K562 treated with DMSO at 1 percent for 48 hours (cell line): ENCODE measurements around the gene MZF1. TPM values are rescaled to one million over a fixed set of nuclear protein-coding genes. Genes with fewer than 3 reads are reported as not detected.

Source experiments
- total RNA-seq: library from RNA; unstranded; fragments of 300-600 nt; gene quantifications from 2 replicates; pipeline ENCODE4 v1.2.3, GENCODE V29; 2022; ENCODE audit warnings: low replicate concordance; ENCODE audit errors: extremely low read depth

Gene MZF1
- not detected in 2 replicates for total RNA-seq

DNA sequence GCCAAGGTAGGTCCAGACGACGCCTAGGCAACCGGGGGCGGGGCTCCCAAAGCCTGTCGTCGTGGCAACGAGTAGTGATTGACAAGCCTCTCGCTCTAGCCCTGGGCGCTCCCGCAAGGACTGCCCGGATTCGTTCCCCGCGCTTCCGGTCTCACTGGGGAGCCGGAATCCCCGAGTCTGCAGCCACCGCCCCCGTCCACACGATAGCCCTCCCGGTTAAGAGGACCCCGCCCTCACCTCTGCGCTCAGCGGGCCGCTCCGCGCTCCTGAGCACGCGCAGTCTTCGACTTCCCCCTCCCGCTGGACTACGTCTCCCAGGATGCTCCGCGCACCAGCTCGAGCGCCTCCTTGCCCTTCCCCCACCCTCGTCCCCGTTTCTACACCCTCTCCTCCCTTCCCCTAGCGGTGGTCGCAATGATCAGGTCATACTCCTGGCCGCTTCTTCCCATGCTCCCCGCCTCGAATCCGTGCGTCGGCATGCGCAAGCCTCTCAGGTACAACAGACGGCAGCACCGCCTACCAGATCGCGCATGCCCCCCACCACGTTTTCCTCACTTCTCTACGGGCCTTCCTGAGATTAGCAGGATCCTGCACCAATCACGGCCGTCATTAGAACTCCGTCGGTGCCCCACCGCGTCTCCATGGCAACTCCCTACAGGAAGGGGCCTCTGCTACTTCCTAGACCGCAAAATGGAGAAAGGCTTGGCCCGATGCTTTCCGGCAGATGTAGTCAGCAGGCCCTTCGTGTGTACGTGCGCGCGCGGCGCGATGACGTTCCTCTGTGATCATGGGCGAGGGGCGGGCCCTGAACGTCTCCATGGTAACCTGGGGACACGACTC, at the start of gene MZF1:
TSS of gene MZF1 (minus strand) at position 518 of the 840 bp plus-strand sequence. CDS start 1,946 bp downstream, outside the sequence.

DNA sequence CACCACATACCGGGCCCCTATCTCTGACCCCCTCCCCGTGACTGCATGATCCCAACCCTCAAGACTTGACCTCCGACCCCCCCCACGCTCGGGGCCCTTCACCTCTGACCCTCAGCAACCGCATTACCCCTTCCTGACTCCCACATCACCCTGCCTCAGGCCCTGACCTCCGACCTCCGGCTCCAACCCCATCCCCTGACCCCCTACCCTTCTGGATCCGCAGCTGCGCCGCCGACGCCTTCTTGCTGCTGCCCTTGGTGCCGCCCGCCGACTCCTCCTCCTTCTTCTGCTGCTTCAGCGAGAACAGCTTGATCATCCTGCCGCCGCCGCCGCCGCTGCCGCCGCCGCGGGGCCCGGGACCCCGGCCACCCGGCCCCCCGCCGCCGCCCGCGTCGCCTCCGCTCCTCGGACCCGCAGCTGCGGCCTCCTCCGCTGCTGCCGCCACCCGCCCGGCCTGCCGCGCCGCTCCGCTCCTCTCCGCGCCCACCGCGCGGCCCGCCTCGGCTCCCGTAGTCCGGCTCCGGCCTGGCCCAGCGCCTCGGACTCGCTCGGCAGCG, 15.0 kb downstream of the MZF1 start, which contains the start of gene UBE2M:
TSS of gene UBE2M (minus strand) at position 546 of the 557 bp plus-strand sequence. CDS start at position 316, 230 bp downstream.

DNA sequence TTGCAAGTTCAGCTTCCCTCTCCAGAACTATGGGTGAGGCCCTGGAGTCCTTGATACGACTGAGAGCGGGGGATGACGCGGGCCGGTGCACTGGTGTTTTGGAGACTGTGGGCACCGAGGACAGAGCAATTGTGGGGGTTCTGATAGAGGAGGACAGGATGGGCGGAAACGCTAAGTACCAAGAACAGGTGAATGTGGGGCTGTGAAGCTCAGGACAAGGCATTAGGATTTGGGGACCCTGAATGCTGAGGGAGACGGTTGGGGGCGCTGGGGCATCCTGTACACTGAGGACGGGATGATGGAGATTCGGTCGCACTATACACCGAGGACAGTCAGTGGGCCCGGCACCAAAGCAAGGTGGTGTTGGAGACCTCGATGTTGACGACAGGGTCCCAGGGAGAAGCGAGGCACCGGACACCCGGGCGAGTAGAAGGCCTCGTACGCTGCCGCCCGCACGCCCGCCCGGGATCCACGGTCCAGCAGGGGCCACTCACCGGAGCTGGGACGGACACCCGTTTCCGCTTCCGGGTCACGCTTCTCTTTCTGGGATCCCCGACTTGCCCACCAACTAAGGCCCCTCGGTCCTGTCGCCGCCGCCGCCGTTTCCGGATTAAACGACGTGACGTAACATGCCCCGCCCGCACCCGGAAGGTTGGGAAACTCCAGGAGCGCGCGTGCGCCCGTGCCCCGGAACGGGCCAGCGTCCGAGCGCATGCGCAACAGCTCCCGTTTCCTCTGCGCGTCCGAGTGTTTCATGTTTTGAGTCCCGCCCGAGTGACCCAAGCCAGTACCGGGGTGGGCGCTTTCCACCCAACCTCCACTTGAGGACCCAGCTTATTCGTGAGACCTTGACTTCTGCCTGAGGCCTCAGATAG, 18.4 kb downstream of the MZF1 start, which contains the start of gene CHMP2A:
TSS of gene CHMP2A (minus strand) at position 612 of the 875 bp plus-strand sequence. CDS start 893 bp downstream, outside the sequence.

DNA sequence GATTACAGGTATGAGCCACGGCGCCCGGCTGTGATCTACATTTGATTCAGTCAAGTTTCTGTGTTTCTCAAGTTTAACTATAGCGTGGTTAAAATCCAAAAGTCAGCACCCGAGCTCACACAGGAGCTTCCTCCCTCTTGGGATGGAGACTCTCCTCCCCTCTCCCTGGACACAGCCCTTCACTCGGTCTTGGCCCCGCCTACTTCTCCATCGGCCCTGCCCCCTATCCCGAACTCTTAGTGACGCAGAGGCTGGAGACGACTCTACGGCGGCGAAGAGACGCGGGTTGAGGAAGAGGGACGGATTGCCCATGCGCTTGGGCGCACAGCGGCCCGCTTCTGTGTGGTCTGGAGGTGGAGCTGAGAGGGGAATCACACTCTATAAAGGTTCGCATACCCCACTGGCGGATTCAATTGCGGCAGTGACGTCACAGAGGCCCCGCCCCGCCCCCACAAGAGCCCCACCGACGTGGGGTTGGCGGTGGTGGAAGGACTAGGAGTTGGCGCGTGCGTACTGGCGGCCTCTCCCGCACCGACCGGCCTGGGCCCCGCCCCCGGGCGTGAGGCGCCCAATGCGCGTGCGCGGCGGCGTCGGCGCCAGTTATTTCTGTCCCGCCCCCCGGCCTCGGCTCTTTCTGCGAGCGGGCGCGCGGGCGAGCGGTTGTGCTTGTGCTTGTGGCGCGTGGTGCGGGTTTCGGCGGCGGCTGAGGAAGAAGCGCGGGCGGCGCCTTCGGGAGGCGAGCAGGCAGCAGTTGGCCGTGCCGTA, 29.1 kb downstream of the MZF1 start, which contains the start of gene TRIM28:
TSS of gene TRIM28 (plus strand) at position 239 of the 765 bp plus-strand sequence. CDS start 694 bp downstream, outside the sequence.

DNA sequence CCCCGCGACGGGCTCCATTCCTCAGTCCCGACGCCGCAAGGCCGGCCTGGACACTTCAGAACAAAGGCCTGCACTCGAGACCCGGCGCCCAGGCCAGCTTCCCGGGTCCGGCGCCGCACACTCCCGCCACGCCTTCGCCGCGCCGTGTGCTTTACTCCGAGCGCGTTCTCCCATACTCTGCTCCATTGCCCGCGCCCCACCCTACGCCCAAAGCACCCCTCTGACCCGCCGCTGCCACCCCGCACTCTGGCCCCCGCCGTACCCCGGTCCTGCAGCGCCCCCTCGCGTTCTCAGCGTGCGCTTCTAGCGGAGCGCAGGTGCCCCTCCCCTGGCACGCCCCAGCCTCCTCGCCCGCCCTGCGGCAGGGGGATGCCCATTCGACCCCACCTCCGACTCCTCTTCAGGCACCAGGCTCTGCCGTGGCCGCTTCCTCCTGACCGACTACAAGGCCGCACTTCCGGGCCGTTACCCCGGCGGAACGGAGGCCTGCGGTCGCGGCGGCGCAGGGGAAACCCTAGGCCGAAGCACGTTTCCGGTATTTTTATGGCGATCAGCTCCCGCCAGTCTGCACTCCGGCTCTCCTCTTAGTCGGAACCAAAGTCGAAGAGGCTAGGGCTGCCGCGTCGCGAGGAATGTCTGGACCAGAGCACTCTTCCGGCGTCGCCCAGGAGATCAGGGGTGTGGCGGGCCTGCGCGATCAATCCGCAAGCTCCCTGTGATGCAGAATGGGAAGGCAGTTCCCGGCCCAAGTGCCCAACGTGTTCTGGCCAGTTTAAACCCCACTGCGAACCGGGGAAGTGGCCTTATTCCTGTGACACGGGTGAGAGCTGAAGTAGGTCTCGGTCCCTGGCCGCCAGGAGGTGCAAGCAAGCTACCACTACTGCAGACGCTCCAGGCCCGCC, 53.5 kb downstream of the MZF1 start, which contains the start of gene ZBTB45:
TSS of gene ZBTB45 (minus strand) at position 456 of the 902 bp plus-strand sequence. CDS start 2,137 bp downstream, outside the sequence.

Other genes with a start within 250 kb of the MZF1 start
- not detected in 2 replicates for gene ZSCAN22, start 246.3 kb downstream of the MZF1 start, total RNA-seq
- not detected in 2 replicates for gene A1BG, start 219.8 kb downstream of the MZF1 start, total RNA-seq
- not detected in 2 replicates for gene ZNF497, start 210.6 kb downstream of the MZF1 start, total RNA-seq
- not detected in 2 replicates for gene ZNF837, start 192.3 kb downstream of the MZF1 start, total RNA-seq
- gene RPS5, start 186.1 kb downstream of the MZF1 start, total RNA-seq = 2,923 and 3,134 TPM in 2 replicates
- gene RNF225, start 177.7 kb downstream of the MZF1 start, total RNA-seq = not detected in 2 replicates
- not detected in 2 replicates for gene ZNF584, start 164.7 kb downstream of the MZF1 start, total RNA-seq
- gene ZNF132, start 133.2 kb downstream of the MZF1 start, total RNA-seq = not detected in 2 replicates
- not detected in 2 replicates for gene ZNF324B, start 121.7 kb downstream of the MZF1 start, total RNA-seq
- gene ZNF324, start 106.3 kb downstream of the MZF1 start, total RNA-seq = 167 TPM in 1 of 2 replicates, not detected in the other
- gene ZNF446, start 97.0 kb downstream of the MZF1 start, total RNA-seq = not detected in 2 replicates
- not detected in 2 replicates for gene SLC27A5, start 61.3 kb downstream of the MZF1 start, total RNA-seq
- gene ZBTB45, start 53.5 kb downstream of the MZF1 start, total RNA-seq = not detected in 2 replicates
- gene TRIM28, start 29.3 kb downstream of the MZF1 start, total RNA-seq = 866 and 1,637 TPM in 2 replicates
- not detected in 2 replicates for gene CHMP2A, start 18.2 kb downstream of the MZF1 start, total RNA-seq
- not detected in 2 replicates for gene UBE2M, start 14.7 kb downstream of the MZF1 start, total RNA-seq